Measurements from ENCODE around the gene FIGN.

Gene FIGN

DNA sequence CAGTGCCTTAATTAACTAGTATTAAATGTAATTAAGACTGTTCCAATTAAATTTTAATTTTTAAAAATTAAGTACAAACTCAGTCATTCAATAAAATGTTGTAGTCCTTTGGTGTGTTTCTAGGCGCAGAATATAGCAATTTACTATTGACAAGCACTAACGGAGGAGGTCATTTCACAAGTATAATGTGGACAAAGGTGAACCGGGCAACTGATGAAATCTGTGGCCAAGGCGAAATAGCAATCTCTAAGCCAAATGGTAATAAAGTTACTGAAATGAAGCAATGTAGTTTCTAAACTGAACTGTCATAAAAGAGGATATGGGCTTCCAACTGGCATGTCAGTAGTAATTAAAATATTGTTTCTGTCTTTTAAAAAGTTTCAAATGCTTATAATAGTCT, 27.5 kb downstream of the FIGN start:
- no peak for DNase-seq (ENCODE audit: low read depth in 3 of 3)

DNA sequence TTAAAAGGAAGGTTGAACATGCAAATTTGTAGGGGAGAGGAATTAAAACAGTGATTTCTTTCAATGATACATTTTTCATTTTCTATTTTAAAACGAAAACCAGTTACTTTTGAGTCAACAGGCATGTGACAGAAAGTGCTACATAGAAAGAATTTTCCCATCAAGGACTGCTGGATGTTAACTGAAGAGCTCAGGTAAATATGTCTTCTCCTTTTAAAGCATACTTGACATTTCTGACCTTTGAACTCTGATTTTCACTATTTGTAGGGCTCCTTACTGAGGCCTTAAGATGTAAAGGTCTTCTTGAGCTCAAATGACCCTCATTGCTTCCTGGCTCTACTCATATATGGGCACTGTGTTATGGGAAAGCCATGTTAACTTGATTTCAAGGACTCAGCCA, 32.4 kb downstream of the FIGN start:
- no peak for DNase-seq (ENCODE audit: low read depth in 3 of 3)

DNA sequence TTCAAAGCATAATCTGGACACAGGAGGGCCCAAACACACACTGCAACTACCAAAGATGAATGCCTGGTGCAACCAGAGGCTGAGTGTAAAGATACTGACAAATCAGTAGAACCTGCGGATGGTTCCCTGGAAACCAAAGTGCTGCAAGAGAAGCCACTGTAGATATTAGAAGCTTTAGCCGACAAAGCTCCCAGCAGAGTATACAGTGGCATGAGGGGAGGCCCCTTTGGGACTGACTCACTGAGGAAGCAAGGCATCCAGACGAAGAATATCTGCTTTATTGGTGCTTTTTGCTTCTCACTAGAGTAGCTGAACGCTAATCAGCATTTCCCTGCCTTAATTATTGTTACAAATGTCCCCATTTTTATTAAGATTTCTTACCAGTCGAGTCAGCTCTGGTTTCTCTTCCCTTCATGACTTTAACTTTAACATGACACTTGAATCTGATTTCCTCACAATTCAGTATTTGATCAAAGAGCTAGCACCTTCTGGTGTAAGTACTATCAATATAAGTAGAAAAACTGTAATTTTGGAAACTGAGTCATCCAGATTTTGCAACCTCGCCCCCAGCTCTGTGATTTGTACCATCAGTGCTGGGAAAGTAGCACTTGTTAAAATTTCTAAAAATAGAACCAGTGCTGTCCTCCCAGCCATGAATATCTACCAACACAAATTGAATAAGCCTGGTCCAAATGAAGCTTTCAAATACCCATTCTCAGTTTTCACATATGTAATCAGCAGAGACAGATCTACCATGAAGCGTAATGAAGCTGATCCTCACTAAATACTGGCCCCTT, 34.2 kb downstream of the FIGN start:
- DNase-seq (ENCODE audit: low read depth in 3 of 3), result no peak

- no peak for DNase-seq (ENCODE audit: low read depth in 3 of 3)
Measured at GRCh38 chr2:163698857-163699256, 37.0 kb downstream of the FIGN start.

- DNase-seq (ENCODE audit: low read depth in 3 of 3), result no peak
Measured at GRCh38 chr2:163697846-163698637, 37.8 kb downstream of the FIGN start.

- no peak for DNase-seq (ENCODE audit: low read depth in 3 of 3)
Measured at GRCh38 chr2:163697429-163697828, 38.4 kb downstream of the FIGN start.

DNA sequence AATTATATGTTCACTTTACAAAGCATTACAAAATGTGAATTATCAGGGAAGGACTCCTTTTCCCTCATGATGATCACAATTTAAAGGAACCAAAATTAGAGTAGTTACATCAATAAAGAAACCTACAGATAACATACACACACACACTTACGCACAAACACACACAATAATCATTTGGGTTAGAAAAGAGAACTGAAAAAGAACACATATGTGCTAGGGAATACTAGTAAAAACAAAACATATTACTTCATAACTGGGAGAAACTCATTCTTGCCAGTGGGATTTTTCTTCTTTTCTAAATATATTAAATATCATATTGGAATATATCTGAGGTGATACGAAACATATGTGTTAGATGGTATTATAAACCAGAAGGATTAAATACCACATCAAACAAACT, 42.3 kb downstream of the FIGN start:
- no peak for DNase-seq (ENCODE audit: low read depth in 3 of 3)

- DNase-seq (ENCODE audit: low read depth in 3 of 3), result no peak
Measured at GRCh38 chr2:163692611-163693482, 43.0 kb downstream of the FIGN start.

- DNase-seq (ENCODE audit: low read depth in 3 of 3), result no peak
Measured at GRCh38 chr2:163692081-163692480, 43.7 kb downstream of the FIGN start.

DNA sequence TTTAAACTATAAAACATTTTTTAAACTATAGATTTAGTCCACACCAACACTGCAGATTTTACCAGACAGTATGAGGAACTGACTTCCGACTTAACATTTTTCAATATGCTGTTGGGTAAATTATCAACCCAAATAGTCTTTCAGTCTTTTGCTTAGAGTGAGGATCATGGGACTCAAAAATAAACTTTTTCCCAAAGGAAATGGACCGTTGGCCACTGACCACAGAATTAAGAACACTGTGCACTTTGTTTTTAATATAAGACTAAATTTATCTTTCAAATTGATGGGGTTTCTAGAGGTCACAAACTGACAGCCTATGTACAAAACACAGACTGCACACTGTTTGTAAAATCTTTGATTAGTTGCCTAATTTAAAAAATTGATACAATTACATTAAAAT, 44.9 kb downstream of the FIGN start:
- no peak for DNase-seq (ENCODE audit: low read depth in 3 of 3)

GRCh38 chr2:163687217-163687616, 48.6 kb downstream of the FIGN start:
- DNase-seq (ENCODE audit: low read depth in 3 of 3), result no peak

DNA sequence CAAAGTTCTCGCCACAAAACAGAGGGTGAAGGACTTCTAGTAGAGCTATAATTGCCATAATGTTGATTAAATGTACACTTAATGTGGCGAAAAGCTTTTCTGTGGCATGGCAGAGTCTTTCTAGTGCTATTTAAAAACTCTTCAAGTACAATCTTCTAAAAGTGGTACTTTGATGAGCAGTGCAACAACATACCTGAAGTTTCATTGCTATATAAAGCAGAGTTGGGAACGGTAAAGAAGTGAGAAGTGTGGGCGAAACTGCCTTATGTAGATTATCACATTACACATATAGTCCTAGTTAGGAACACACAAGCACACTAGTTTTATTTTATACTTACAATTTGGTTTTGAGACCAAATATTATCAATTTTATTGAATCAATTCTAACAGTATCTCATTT, 49.5 kb downstream of the FIGN start:
- no peak for DNase-seq (ENCODE audit: low read depth in 3 of 3)

GRCh38 chr2:163682695-163683094, 53.1 kb downstream of the FIGN start:
- no peak for DNase-seq (ENCODE audit: low read depth in 3 of 3)

- DNase-seq (ENCODE audit: low read depth in 3 of 3), result no peak
Measured at GRCh38 chr2:163681745-163682144, 54.1 kb downstream of the FIGN start.

DNA sequence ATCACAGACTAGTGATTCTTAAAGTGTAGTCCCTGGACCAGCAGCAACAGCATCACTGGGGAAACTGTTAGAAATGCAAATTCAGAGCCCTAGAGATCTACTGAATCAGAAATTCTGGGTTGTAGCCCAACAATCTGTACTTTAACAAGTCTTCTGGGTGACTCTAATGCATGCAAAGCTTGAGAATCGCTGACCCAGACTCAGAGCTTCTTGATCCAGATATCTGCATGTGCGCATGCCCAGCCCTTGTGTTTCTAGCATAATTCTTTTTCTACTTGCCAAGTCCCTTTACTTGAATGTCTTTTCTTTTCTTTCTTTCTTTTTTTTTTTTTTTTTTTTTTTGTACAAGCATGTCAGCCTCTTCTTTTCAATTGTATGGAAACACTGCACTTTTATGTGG, 60.4 kb downstream of the FIGN start:
- DNase-seq (ENCODE audit: low read depth in 3 of 3), result no peak

GRCh38 chr2:163673522-163673921, 62.3 kb downstream of the FIGN start:
- no peak for DNase-seq (ENCODE audit: low read depth in 3 of 3)

GRCh38 chr2:163670929-163671328, 64.9 kb downstream of the FIGN start:
- DNase-seq (ENCODE audit: low read depth in 3 of 3), result no peak

- no peak for DNase-seq (ENCODE audit: low read depth in 3 of 3)
Measured at GRCh38 chr2:163669506-163669905, 66.3 kb downstream of the FIGN start.

- DNase-seq (ENCODE audit: low read depth in 3 of 3), result no peak
Measured at GRCh38 chr2:163667064-163667887, 68.5 kb downstream of the FIGN start.

- DNase-seq (ENCODE audit: low read depth in 3 of 3), result no peak
Measured at GRCh38 chr2:163665817-163666216, 70.0 kb downstream of the FIGN start.

DNA sequence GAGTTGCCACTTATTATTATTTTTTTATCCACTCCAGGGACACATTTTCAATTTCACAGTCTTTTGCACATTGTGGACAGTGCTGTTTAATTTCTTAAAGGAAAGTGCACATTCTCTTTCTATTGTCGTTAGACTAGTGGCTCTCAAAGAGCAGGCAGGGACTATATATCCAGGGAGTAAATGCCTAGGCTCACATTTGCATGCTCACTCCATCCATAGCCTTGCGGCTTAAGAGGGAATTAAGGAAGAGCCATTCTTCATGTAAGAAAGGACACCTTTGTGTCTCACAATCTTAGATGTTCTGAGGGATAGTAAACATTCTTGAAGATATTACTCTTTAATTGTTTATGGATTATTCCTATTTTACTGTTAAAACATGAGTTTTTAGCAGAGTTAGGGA, 70.8 kb downstream of the FIGN start:
- DNase-seq (ENCODE audit: low read depth in 3 of 3), result no peak
